HG03565 (cell line): ENCODE measurements around the gene ZNF219.

ENCODE experiments used
- ATAC-seq: cut with Tn5 transposase; IDR thresholded peaks from one replicate; pipeline ENCODE4 v1.9.1; 2021; ENCODE audit warnings: mild to moderate bottlenecking, moderate library complexity; ENCODE audit not compliant: unreplicated experiment

ZNF219 gene

DNA sequence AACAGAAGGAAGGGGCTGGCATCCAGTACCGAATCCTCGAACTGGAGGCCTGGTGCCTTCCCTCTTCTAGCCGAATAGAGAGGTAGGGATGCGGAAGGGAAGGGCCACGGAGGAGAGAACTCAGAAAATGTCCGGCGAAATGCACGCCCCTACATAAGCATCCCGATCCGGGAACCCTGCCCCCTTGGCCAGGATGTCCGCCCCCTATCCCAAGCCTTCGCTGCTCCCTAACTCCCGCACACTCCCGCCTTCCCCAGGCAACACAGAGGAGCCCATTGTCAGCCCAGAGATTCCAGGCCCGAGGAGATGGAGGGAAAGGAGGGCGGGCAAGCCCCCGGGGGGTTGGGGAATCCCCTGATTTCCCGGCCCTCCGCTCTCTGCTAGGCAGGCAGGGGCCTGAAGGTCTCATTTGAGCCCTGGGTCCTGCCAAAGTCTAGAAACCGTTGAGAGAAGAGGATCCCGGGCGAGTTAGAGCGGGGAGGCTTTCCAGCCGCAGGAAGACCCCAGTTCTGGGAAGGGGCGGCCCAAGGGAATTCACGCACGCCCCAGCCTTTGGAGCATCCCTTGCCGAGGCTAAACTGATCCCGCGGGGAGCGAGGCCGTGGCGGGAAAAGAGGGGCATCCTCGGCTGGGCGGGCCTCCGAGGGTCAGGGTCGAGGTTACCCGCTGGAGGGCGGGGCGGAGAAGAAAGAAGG is 28.9 kb downstream of the ZNF219 start:
- ATAC-seq: no peak

GRCh38 chr14:21068521-21069387 is 29.7 kb downstream of the ZNF219 start:
- no peak for ATAC-seq

DNA sequence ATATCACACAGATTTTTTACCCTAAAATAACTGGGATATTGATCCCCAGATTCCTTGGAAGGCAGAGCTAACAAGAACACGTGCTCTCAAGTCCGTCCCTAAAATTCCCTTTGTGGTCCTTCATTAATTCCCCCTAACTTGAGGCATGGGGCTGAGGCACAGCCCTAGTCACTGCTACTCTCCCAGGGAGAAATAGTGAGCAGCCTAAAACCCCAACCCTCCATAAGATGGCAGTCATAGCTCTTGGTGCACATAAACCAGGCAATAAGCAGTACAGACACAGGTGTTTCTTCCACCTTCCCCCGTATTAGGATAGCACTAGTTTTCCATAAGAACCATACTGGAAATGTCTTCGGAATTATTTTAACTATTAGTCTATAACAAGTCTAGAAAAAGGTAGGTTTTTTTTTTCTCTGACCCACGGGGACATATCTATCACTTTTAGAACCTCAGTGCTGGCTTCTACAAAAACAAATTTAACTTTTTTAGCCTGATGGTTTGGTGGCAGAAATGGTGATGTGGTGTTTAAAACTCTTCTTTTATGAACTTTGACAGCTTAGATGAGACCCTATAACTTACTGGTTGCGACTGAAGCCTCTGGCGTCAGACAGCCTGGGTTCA is 31.5 kb downstream of the ZNF219 start:
- no peak for ATAC-seq

GRCh38 chr14:21063479-21063878 is 35.0 kb downstream of the ZNF219 start:
- no peak for ATAC-seq

DNA sequence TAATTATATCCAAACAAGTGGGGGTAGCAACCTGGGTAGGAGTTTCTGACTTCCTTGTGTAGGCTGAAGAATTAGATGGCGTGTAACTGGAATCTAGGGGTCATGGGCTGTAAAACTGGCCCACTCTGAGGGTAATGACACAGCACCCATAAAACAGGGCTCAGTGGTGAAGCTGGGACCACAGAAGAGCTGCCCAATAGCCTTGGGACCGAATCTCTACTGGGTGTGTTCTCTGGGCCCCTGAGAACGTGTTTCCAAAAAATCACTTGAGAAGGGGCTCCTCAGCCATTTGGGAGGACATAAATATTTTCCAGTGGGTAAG is 37.1 kb downstream of the ZNF219 start:
- ATAC-seq: no peak

DNA sequence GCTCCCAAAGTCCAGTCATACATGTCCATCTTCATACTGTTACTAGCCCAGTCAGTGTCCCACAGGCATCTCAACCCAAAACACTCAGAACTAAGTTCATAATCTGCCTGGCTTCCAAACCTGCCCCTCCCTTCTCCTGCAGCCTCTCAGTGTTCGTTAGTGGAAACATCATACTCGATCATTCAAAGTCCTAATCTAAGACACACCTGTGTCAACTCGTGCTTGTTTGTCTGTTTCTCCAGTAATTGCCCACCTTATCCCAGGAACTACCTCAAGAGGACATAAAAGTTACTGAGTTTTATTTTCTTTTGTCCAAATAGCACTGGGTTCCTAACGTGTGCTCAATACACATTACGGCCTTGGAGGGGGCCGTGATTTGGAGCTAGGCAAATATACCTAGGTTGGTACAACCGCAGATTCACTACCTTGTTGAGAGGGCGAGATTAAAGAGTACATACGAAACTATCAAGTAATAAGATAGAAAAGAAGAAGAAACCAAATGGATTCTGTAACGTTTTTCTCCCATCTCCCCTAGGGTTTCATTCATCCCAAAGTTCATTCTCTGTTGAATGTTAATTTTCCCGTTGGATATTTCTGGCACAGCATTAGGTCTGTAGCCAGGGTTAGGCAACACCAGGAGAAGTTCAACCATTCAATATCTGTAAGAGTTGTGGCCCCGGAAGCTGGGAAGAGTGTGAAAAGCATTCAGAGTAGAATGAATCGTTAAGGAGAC is 37.7 kb downstream of the ZNF219 start:
- no peak for ATAC-seq

DNA sequence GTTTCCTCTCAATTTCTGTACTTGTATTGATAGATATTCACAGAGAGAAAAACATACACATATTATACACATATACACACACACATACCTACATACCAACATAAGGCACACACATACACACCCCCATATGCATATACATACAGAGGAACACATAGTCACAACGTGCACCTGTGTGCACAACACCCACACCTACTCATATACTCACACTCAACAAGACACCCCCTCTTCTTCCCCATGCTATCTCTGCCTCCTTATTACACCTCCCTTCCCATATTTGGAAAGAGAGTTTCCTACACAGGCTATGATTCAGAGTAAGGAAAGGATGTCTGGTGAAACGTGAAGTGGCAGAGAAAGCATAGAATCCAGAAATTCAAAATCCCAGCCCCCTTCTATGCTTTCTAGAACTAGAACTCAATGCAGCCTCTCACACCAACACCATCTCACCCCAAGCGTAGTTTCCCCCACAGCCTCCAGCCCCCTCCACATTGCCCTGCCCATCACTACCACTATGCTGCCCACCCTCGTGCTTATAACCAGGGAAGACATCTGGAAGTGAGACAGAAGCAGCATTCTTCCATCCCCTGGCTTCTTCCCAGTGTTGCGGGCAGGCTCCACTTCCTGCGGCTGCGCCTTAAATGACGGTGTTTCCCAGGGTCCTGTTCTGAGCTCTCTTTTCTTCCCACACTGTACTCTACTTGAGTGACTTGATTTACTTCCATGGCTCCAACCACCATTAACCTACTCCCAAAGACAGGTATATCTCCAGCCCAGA is 38.4 kb downstream of the ZNF219 start:
- no peak for ATAC-seq

- ATAC-seq: no peak
Observed at GRCh38 chr14:21058903-21059302, 39.6 kb downstream of the ZNF219 start.

- no peak for ATAC-seq
Observed at GRCh38 chr14:21057803-21058675, 40.4 kb downstream of the ZNF219 start, which contains the start of gene RNASE8. Gene RNASE8, plus strand, starts transcription at chr14:21057822. Its CDS starts 71 bp downstream, at chr14:21057893.

GRCh38 chr14:21056520-21057163 is 41.8 kb downstream of the ZNF219 start:
- ATAC-seq: no peak

GRCh38 chr14:21055432-21056117 is 42.9 kb downstream of the ZNF219 start:
- ATAC-seq: no peak

GRCh38 chr14:21054768-21055145 is 43.7 kb downstream of the ZNF219 start:
- ATAC-seq: no peak

- no peak for ATAC-seq
Observed at GRCh38 chr14:21054123-21054767, 44.2 kb downstream of the ZNF219 start.

- no peak for ATAC-seq
Observed at GRCh38 chr14:21053184-21054122, 45.0 kb downstream of the ZNF219 start.

GRCh38 chr14:21050597-21050996 is 47.9 kb downstream of the ZNF219 start:
- ATAC-seq: no peak

DNA sequence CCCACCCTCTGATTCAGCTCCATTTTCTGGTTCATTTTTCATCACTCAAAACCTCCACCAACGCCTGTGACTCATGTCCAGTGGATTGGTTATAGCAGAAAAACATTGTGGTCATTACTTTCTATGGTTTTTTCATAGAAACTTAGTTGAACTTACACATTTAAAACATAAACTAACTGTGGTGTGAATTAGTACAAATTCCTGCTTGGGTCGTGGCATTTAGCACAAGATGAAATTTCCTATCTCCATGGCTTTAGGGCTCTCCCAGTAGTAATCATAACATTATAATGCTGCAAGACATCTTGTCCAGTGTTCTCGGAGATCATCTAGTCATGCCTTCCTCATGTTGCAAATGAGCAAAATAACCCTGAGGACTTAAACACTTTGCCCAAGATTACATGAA is 49.2 kb downstream of the ZNF219 start:
- no peak for ATAC-seq

DNA sequence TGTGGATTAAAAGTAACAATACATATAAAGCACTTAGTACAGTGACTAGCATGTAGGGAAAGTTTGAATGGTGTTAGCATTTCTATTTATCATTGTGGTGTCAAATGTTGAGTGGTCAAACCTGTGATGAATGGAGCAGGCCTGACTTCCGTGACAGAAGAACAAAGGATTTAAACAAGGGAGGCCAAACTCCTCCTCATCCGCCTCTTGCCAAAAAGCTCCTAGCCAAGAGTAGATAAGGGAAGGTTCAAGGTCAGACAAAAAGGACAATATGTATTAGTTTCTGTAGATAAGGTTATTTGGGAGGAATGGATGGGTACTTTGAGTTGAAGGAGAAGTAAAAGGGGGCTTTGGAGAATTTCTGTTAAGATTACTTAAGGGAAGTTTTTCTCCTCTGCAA is 49.8 kb downstream of the ZNF219 start:
- ATAC-seq: no peak
